MM.1S (cell line): Measurements from ENCODE around the gene ATF3.

Experiments
- DNase-seq: peaks from one replicate; pipeline ENCODE4 v3.0.0-alpha.2; 2015
- H2AFZ ChIP-seq: fragments of 300-600 bp; sonication (generic); 2 replicates; pipeline ENCODE4 v1.6.0; 2016; ENCODE audit warnings: antibody characterized with exemption, low read length
- H3F3A ChIP-seq: fragments of 300-600 bp; sonication (generic); 2 replicates; pipeline ENCODE4 v1.6.1; 2016; ENCODE audit warnings: mild to moderate bottlenecking, antibody characterized with exemption, low read length, moderate library complexity, mixed read lengths; ENCODE audit not compliant: insufficient read depth
- H3K27ac ChIP-seq: fragments of 300-600 bp; sonication (generic); 2 replicates; pipeline ENCODE4 v1.5.1; 2016; ENCODE audit warnings: mild to moderate bottlenecking, low read length
- H3K27me3 ChIP-seq: fragments of 300-600 bp; sonication (generic); replicated peaks from 2 replicates; pipeline ENCODE4 v1.6.0; 2016; ENCODE audit warnings: low read length; ENCODE audit not compliant: insufficient read depth
- H3K36me3 ChIP-seq: fragments of 300-600 bp; sonication (generic); replicated peaks from 2 replicates; pipeline ENCODE4 v1.6.1; 2016; ENCODE audit warnings: mild to moderate bottlenecking, low read length, mixed read lengths; ENCODE audit not compliant: insufficient read depth
- H3K4me1 ChIP-seq: fragments of 300-600 bp; sonication (generic); 2 replicates; pipeline ENCODE4 v1.6.1; 2016; ENCODE audit warnings: low read length, mixed read lengths
- H3K4me2 ChIP-seq: fragments of 300-600 bp; sonication (generic); 2 replicates; pipeline ENCODE4 v1.6.0; 2016; ENCODE audit warnings: low read depth, low read length
- H3K4me3 ChIP-seq: fragments of 300-600 bp; sonication (generic); 2 replicates; pipeline ENCODE4 v1.5.1; 2016; ENCODE audit warnings: low read length, mixed read lengths
- H3K79me2 ChIP-seq: fragments of 300-600 bp; sonication (generic); 2 replicates; pipeline ENCODE4 v1.6.1; 2016; ENCODE audit warnings: mixed run types, low read length, mixed read lengths
- H3K9ac ChIP-seq: fragments of 300-600 bp; sonication (generic); 2 replicates; pipeline ENCODE4 v1.6.1; 2016; ENCODE audit warnings: low read length, mixed read lengths
- H3K9me2 ChIP-seq: fragments of 300-600 bp; sonication (generic); replicated peaks from 2 replicates; pipeline ENCODE4 v1.6.1; 2016; ENCODE audit warnings: mild to moderate bottlenecking, low read length, mixed read lengths; ENCODE audit not compliant: insufficient read depth
- H3K9me3 ChIP-seq: fragments of 300-600 bp; sonication (generic); replicated peaks from 2 replicates; pipeline ENCODE4 v1.6.1; 2016; ENCODE audit warnings: mild to moderate bottlenecking, low read length, mixed read lengths; ENCODE audit not compliant: insufficient read depth
- H4K20me1 ChIP-seq: fragments of 300-600 bp; sonication (generic); 2 replicates; pipeline ENCODE4 v1.6.1; 2016; ENCODE audit warnings: mild to moderate bottlenecking, low read length, moderate library complexity, mixed read lengths; ENCODE audit not compliant: insufficient read depth
- EZH2 ChIP-seq: fragments of 300-600 bp; sonication (generic); optimal IDR thresholded peaks from 2 replicates; pipeline ENCODE3; 2017; ENCODE audit warnings: low read depth, mild to moderate bottlenecking, antibody characterized with exemption, low read length, mixed read lengths
- EZH2phosphoT487 ChIP-seq: fragments of 300-600 bp; sonication (generic); IDR thresholded peaks from 2 replicates; pipeline ENCODE4 v1.6.1; 2018; ENCODE audit warnings: antibody characterized with exemption, low read length
- TF ChIP-seq, protein P1 (sequence below): fragments of 300-600 bp; sonication (generic); IDR thresholded peaks from 2 replicates; pipeline ENCODE4 v1.5.1; 2016; ENCODE audit warnings: antibody characterized with exemption, low read length, mixed read lengths

ATF3 gene

GRCh38 chr1:212611000-212611948, 2.7 kb downstream of the ATF3 start:
- no peak for DNase-seq
- H3F3A ChIP-seq, result peaks cover 33% of the 10 kb centered on the region
- H3K4me3 ChIP-seq, result no peak overlapping the region
- H3K27ac ChIP-seq, result no peak overlapping the region
- no peaks in the 10 kb centered on the region for H3K9me3 ChIP-seq
- H3K4me2 ChIP-seq, result peak overlapping the region; percentile 98
- no peak for TF ChIP-seq EZH2
- no peak for TF ChIP-seq EZH2phosphoT487
- TF ChIP-seq, protein P1, sequence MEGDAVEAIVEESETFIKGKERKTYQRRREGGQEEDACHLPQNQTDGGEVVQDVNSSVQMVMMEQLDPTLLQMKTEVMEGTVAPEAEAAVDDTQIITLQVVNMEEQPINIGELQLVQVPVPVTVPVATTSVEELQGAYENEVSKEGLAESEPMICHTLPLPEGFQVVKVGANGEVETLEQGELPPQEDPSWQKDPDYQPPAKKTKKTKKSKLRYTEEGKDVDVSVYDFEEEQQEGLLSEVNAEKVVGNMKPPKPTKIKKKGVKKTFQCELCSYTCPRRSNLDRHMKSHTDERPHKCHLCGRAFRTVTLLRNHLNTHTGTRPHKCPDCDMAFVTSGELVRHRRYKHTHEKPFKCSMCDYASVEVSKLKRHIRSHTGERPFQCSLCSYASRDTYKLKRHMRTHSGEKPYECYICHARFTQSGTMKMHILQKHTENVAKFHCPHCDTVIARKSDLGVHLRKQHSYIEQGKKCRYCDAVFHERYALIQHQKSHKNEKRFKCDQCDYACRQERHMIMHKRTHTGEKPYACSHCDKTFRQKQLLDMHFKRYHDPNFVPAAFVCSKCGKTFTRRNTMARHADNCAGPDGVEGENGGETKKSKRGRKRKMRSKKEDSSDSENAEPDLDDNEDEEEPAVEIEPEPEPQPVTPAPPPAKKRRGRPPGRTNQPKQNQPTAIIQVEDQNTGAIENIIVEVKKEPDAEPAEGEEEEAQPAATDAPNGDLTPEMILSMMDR, result no peak
- no peaks in the 10 kb centered on the region for H3K9me2 ChIP-seq
- H3K79me2 ChIP-seq, result peaks cover 59% of the 10 kb centered on the region
- peaks cover 46% of the 10 kb centered on the region for H3K4me1 ChIP-seq
- no peaks in the 10 kb centered on the region for H4K20me1 ChIP-seq
- no peak overlapping the region for H2AFZ ChIP-seq
- H3K27me3 ChIP-seq, result peaks cover 3% of the 10 kb centered on the region
- no peaks in the 10 kb centered on the region for H3K36me3 ChIP-seq
- no peak overlapping the region for H3K9ac ChIP-seq

GRCh38 chr1:212612041-212612961, 3.7 kb downstream of the ATF3 start:
- H3K4me3 ChIP-seq, result no peak overlapping the region
- peaks cover 5% of the 10 kb centered on the region; the same call in 1 of the 2 replicates for H3K36me3 ChIP-seq
- H4K20me1 ChIP-seq, result no peaks in the 10 kb centered on the region
- peaks cover 43% of the 10 kb centered on the region for H3K4me1 ChIP-seq
- TF ChIP-seq, protein P1, result no peak
- no peaks in the 10 kb centered on the region for H3K9me2 ChIP-seq
- no peak overlapping the region for H2AFZ ChIP-seq
- no peak for DNase-seq
- H3K27ac ChIP-seq, result no peak overlapping the region
- no peaks in the 10 kb centered on the region for H3K9me3 ChIP-seq
- no peak overlapping the region for H3K4me2 ChIP-seq
- no peaks in the 10 kb centered on the region for H3K27me3 ChIP-seq
- H3F3A ChIP-seq, result peaks cover 23% of the 10 kb centered on the region
- H3K79me2 ChIP-seq, result peaks cover 66% of the 10 kb centered on the region
- H3K9ac ChIP-seq, result no peak overlapping the region

DNA sequence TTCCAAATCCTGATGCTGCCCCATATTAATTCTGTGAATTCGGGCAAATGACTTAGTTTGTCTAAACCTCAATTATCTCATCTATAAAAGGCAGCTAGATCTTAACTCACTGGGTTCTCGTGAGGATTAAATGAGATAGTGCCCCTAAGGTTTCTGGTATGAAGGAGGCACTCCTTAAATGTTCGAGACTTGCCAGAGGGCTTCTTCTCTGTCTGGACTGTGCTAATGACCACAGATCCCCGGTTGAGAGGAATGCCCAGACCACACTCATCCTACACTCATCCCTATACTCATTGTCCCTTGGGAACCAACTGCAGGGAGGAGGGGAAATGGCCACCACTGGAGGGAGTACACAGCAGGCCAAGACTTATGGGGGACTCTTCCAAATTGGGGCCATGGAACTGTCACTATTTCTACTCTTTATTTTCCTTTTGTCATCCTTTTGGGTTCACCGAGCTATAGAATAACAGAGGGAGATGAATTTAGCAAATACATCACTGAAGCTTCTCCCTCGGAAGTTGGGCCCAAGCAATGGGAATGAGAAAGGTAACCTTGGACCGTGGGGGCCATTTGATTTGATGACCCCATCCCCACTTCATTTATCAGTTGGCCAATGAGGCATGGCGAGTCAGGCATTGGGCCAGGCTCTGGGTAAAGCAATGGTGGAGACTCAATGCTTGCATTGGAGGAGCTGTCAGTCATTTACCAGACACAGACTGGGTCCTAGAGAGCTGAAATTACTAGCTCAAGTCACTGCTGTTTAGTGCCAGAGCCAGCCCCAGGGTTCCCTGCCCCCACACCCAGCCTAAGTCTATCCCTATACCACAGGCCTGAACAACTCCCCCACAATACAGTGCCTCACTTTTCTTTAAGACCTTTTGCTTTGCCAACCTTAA, 5.1 kb downstream of the ATF3 start:
- no peak overlapping the region for H2AFZ ChIP-seq
- H3F3A ChIP-seq, result peaks cover 13% of the 10 kb centered on the region
- H3K27me3 ChIP-seq, result no peaks in the 10 kb centered on the region
- peaks cover 43% of the 10 kb centered on the region for H3K4me1 ChIP-seq
- peak overlapping the region; percentile 75 for H3K4me2 ChIP-seq
- no peak for DNase-seq
- H3K79me2 ChIP-seq, result peaks cover 67% of the 10 kb centered on the region
- H3K9ac ChIP-seq, result peak overlapping the region; percentile 32; the same call in 1 of the 2 replicates
- no peaks in the 10 kb centered on the region for H3K9me2 ChIP-seq
- no peaks in the 10 kb centered on the region for H4K20me1 ChIP-seq
- no peak for TF ChIP-seq EZH2phosphoT487
- TF ChIP-seq, protein P1, result no peak
- no peak for TF ChIP-seq EZH2
- peaks cover 10% of the 10 kb centered on the region; the same call in 1 of the 2 replicates for H3K36me3 ChIP-seq
- peak overlapping the region; percentile 27 for H3K4me3 ChIP-seq
- H3K9me3 ChIP-seq, result no peaks in the 10 kb centered on the region
- peak overlapping the region; percentile 55; the same call in 1 of the 2 replicates for H3K27ac ChIP-seq
